Activated T-cell treated with anti-CD3 and anti-CD28 coated beads for 24 hours (primary cell): ENCODE data around the gene VWA5B2.

Source experiments
- DNase-seq: peaks from one replicate; pipeline ENCODE4 v3.0.0-alpha.2; 2020; ENCODE audit warnings: low read depth

VWA5B2 gene

GRCh38 chr3:184229394-184230080, at the start of gene VWA5B2:
TSS of gene VWA5B2 (plus strand) at chr3:184229585. CDS start at chr3:184230529, 944 bp downstream.
- DNase-seq: peak; percentile 59

- no peak for DNase-seq
Observed at GRCh38 chr3:184180165-184180564, 49.2 kb upstream of the VWA5B2 start.

- no peak for DNase-seq
Observed at GRCh38 chr3:184181596-184181995, 47.8 kb upstream of the VWA5B2 start.

- no peak for DNase-seq
Observed at GRCh38 chr3:184183679-184184078, 45.7 kb upstream of the VWA5B2 start.

- DNase-seq: no peak
Observed at GRCh38 chr3:184184546-184185230, 44.7 kb upstream of the VWA5B2 start.

- peak; percentile 99 for DNase-seq
Observed at GRCh38 chr3:184185461-184186183, 43.8 kb upstream of the VWA5B2 start.

GRCh38 chr3:184186184-184186901, 43.0 kb upstream of the VWA5B2 start, which contains the start of gene ABCF3:
TSS of gene ABCF3 (plus strand) at chr3:184186199. CDS start at chr3:184186208, 9 bp downstream.
- peak; percentile 15 for DNase-seq

GRCh38 chr3:184186902-184187207, 42.5 kb upstream of the VWA5B2 start:
- DNase-seq: no peak

GRCh38 chr3:184188080-184188479, 41.3 kb upstream of the VWA5B2 start:
- no peak for DNase-seq

GRCh38 chr3:184189421-184189820, 40.0 kb upstream of the VWA5B2 start:
- DNase-seq: no peak

GRCh38 chr3:184192889-184193288, 36.5 kb upstream of the VWA5B2 start:
- no peak for DNase-seq

GRCh38 chr3:184193991-184194539, 35.3 kb upstream of the VWA5B2 start:
- DNase-seq: no peak

- DNase-seq: no peak
Observed at GRCh38 chr3:184196536-184196935, 32.8 kb upstream of the VWA5B2 start.

- no peak for DNase-seq
Observed at GRCh38 chr3:184198509-184198908, 30.9 kb upstream of the VWA5B2 start.

GRCh38 chr3:184200825-184201224, 28.6 kb upstream of the VWA5B2 start:
- no peak for DNase-seq

GRCh38 chr3:184203526-184203925, 25.9 kb upstream of the VWA5B2 start:
- no peak for DNase-seq

GRCh38 chr3:184209146-184209923, 20.1 kb upstream of the VWA5B2 start:
- no peak for DNase-seq

- DNase-seq: no peak
Observed at GRCh38 chr3:184211297-184211696, 18.1 kb upstream of the VWA5B2 start.

GRCh38 chr3:184211718-184212117, 17.7 kb upstream of the VWA5B2 start:
- no peak for DNase-seq

- no peak for DNase-seq
Observed at GRCh38 chr3:184218814-184219213, 10.6 kb upstream of the VWA5B2 start.

GRCh38 chr3:184222521-184222920, 6.9 kb upstream of the VWA5B2 start:
- no peak for DNase-seq
